BJ (cell line): ENCODE measurements around the gene AQP2. TPM values are rescaled to one million over a fixed set of nuclear protein-coding genes. Genes with fewer than 3 reads are reported as not detected.

Source experiments
- CTCF ChIA-PET: fragments of 350-600 bp; formaldehyde crosslinking; extraction: SDS; loops from one replicate; lab custom pipeline; 2021; ENCODE audit warnings: antibody characterized with exemption, inconsistent platforms; lab: Yijun Ruan, JAX
- POLR2A ChIA-PET: fragments of 300-600 bp; sonication (Branson Sonifier 250); formaldehyde crosslinking; extraction: SDS; loops from one replicate; lab custom pipeline; 2021; ENCODE audit warnings: antibody characterized with exemption; lab: Charles Lee
- DNase-seq: peaks from one replicate; pipeline ENCODE4 v3.0.0-alpha.2; 2011; ENCODE audit warnings: low read depth
- H3K27me3 ChIP-seq: 2 replicates; pipeline ENCODE4 v1.6.0; 2011; ENCODE audit warnings: low read length; ENCODE audit not compliant: control insufficient read depth, insufficient read depth
- H3K36me3 ChIP-seq: 2 replicates; pipeline ENCODE4 v1.5.1; 2011; ENCODE audit warnings: low read length; ENCODE audit not compliant: control insufficient read depth, insufficient read depth
- H3K4me3 ChIP-seq: 2 replicates; pipeline ENCODE4 v1.5.1; 2011; ENCODE audit warnings: low read depth, mild to moderate bottlenecking, control low read depth, low read length
- polyA plus RNA-seq: library from polyadenylated mRNA; depleted of rRNA; stranded (reverse); fragments of >200 nt; gene quantifications from 2 replicates; pipeline ENCODE4 v1.2.3, GENCODE V29; 2011
- TF ChIP-seq, protein P1 (sequence below): IDR thresholded peaks from 2 replicates; pipeline ENCODE4 v1.5.1; 2011; ENCODE audit warnings: low read depth, mild to moderate bottlenecking, control low read depth, inconsistent platforms, low read length, moderate library complexity; ENCODE audit not compliant: insufficient read depth

The AQP2 gene
- polyA plus RNA-seq, 1 experiment: not detected

DNA sequence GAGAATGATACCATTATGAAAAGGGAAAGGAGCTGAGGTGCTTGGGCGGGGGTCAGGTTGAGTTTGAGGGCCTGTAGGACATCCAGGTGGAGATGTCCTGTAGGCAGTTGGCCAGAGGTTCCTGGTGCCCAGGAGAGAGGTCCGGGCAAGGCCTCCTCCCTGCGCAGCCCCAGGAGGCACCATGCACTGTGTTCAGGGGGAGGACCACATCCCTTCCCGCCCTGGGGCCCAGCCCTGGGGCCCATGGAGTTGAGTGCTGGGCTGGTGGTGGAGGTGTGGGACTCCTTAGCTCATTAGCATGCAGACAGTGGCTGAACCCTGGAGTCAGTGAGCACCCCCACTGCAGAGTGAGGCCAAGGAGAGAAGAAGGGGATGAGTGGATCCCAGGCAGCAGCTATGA lies 41.2 kb upstream of the AQP2 start:
- no peak overlapping the region for H3K4me3 ChIP-seq
- TF ChIP-seq, protein P1, sequence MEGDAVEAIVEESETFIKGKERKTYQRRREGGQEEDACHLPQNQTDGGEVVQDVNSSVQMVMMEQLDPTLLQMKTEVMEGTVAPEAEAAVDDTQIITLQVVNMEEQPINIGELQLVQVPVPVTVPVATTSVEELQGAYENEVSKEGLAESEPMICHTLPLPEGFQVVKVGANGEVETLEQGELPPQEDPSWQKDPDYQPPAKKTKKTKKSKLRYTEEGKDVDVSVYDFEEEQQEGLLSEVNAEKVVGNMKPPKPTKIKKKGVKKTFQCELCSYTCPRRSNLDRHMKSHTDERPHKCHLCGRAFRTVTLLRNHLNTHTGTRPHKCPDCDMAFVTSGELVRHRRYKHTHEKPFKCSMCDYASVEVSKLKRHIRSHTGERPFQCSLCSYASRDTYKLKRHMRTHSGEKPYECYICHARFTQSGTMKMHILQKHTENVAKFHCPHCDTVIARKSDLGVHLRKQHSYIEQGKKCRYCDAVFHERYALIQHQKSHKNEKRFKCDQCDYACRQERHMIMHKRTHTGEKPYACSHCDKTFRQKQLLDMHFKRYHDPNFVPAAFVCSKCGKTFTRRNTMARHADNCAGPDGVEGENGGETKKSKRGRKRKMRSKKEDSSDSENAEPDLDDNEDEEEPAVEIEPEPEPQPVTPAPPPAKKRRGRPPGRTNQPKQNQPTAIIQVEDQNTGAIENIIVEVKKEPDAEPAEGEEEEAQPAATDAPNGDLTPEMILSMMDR: no peak
- CTCF ChIA-PET: interaction anchor here (0.7 to 1.7 kb wide), 3 partner anchors 17 to 42 kb away, joined by 3 to 8 read pairs (median 3); no protein-coding TSS in a partner anchor
- no peaks in the 10 kb centered on the region; the same call in 1 of the 2 replicates for H3K27me3 ChIP-seq
- H3K36me3 ChIP-seq: no peaks in the 10 kb centered on the region
- DNase-seq: no peak
- POLR2A ChIA-PET: no interaction called here

DNA sequence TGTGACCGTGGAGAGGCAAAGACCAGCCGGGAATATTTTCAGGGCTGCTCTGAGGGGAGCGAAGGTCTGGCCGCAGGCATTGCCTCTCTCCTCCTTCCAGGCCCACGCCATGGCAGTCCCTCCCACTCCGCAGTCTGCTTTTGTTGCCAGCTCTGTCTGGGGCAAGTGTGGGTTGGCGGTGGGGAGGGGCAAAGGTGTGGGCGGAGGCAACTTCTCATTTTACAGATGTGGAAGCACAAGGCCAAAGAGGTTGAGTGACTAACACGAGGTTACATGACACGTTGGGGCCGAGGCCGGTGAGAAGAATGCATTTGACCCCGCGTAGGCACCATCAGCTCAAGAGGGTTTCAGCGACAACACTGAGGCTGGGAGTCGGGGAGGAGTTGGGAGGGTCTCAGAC lies 40.7 kb upstream of the AQP2 start:
- ChIA-PET CTCF (interaction anchor here (0.7 to 1.7 kb wide), 3 partner anchors 18 to 43 kb away, joined by 3 to 8 read pairs (median 3); no protein-coding TSS in a partner anchor), POLR2A (no interaction called here)
- Histone ChIP-seq H3K27me3 (no peaks in the 10 kb centered on the region; the same call in 1 of the 2 replicates), H3K36me3 (no peaks in the 10 kb centered on the region), H3K4me3 (no peak overlapping the region)
- TF ChIP-seq, protein P1: no peak
- DNase-seq: no peak

DNA sequence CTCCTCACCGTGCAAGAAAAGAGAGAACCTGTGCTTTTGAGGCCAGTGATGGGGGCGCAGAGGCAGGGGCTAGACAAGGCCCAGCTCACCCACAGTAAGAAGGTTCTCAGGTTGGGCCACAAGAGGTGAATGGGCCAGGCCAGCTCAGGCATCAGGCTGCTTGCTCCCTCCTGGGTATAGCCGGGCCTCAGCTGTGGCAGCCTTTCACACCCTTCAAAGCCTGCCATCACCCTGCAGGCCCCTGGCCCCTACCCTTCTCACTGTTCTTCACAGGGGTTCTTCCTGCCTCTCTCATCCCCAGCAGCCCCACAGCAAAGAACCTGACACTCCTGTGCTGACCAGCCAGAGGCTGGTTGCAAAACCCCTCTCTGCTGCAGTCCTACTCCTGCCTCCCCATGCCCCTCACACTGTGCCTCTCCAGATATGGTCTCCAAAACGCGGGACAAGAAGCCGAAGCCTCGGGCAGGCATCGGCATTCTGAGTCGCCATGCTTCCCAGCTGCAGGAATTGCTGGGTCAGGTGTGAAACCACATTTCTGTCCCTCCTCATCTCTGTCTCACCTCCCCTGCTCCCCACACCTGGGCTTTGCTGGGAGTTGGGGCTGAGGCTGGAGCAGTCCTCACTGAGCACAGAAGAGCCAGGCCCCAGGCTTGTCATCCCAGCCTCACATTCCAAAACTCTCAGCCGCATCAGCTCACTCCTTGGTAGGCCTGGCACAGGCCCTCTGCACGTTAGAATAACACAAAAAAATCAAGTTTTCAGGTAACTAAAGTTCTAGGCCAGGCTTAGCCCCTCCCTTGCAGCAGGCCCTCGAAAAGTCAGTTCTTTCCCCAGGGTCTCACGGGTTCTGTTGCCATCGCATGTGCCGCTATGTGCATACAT lies 40.0 kb upstream of the AQP2 start:
- H3K27me3 ChIP-seq: no peaks in the 10 kb centered on the region; the same call in 1 of the 2 replicates
- no peak for DNase-seq
- H3K36me3 ChIP-seq: no peaks in the 10 kb centered on the region
- ChIA-PET POLR2A (no interaction called here), CTCF (interaction anchor here (1.7 kb wide), 1 partner anchor 44 kb away, joined by 8 read pairs; no protein-coding TSS in a partner anchor)
- no peak overlapping the region for H3K4me3 ChIP-seq
- TF ChIP-seq, protein P1: no peak

DNA sequence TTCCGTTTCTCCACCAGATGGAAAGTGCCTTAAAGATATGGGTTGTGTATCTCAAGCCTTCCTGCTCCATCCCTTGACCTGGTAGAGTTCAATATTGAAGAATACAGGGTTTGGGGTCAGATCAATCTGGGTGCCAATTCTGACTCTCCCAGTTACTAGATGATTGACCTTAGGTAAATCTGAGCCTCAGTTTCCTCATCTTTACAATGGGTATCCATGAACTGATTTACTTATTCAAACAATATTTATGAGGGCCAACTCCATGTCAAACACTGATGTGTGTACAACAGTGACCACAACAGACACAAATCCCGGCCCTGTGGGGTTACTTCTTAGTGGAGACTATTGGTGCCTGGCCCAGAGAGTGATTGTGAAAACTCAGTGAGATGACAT lies 39.3 kb upstream of the AQP2 start:
- TF ChIP-seq, protein P1: no peak
- no peak for DNase-seq
- H3K36me3 ChIP-seq: no peaks in the 10 kb centered on the region
- POLR2A ChIA-PET: no interaction called here
- H3K27me3 ChIP-seq: no peaks in the 10 kb centered on the region; the same call in 1 of the 2 replicates
- CTCF ChIA-PET: interaction anchor here (2.0 kb wide), 1 partner anchor 35 kb away, joined by 4 read pairs; no protein-coding TSS in a partner anchor
- H3K4me3 ChIP-seq: no peak overlapping the region
